Vagina (tissue), 2 donors: ENCODE data around the gene ZC3H14. TPM values are rescaled to one million over a fixed set of nuclear protein-coding genes. Genes with fewer than 3 reads are reported as not detected.
"Not testable (repeated sequence)": the region's sequence is repeated elsewhere in the genome, so short reads cannot be mapped to it uniquely, and the experiment has no call there.

Experiments used
- DNase-seq, 2 donors: peaks; one replicate each; pipeline ENCODE4 v3.0.0-alpha.2; 2017; ENCODE audit errors: extremely low spot score in 2 of 2
- H3K27ac ChIP-seq: fragments of 200-600 bp; sonication (generic); one replicate; pipeline ENCODE4 v1.5.1; 2019
- H3K27me3 ChIP-seq: fragments of 200-600 bp; sonication (generic); one replicate; pipeline ENCODE4 v1.5.1; 2019
- H3K36me3 ChIP-seq, 2 donors: fragments of 200-600 bp; sonication (generic); one replicate each; pipeline ENCODE4 v1.5.1; 2017 to 2019
- H3K4me1 ChIP-seq: fragments of 200-600 bp; sonication (generic); one replicate; pipeline ENCODE4 v1.5.1; 2019
- H3K4me3 ChIP-seq, 2 donors: fragments of 200-600 bp; sonication (generic); 1 replicate in 1 of 2; 2 replicates in 1 of 2; pipeline ENCODE4 v1.5.1; 2016 to 2019
- H3K9me3 ChIP-seq: fragments of 200-600 bp; sonication (generic); one replicate; pipeline ENCODE4 v1.5.1; 2019
- CTCF ChIP-seq, 3 experiments: fragments of 450-650 bp in 2 of 3; fragments of 200-600 bp in 1 of 3; sonication (generic) in 1 of 3; IDR thresholded peaks; one replicate each; pipeline ENCODE4 v1.5.1; 2017 to 2019; ENCODE audit warnings: antibody characterized with exemption in 3 of 3, mild to moderate bottlenecking in 2 of 3, moderate library complexity in 2 of 3
- POLR2A ChIP-seq, 2 donors: fragments of 450-650 bp; IDR thresholded peaks; one replicate each; pipeline ENCODE4 v1.6.1; 2017; ENCODE audit warnings: antibody characterized with exemption in 2 of 2, mild to moderate bottlenecking in 2 of 2, moderate library complexity in 2 of 2
- POLR2AphosphoS5 ChIP-seq, 2 donors: sonication (generic); formaldehyde crosslinking; IDR thresholded peaks; one replicate each; pipeline ENCODE4 v1.9.0; 2017; ENCODE audit warnings: antibody characterized with exemption in 2 of 2, mild to moderate bottlenecking in 2 of 2, low read depth in 1 of 2; ENCODE audit not compliant: insufficient read depth in 1 of 2
- intact Hi-C: fragments of 100-400 bp; cut with DNase I; formaldehyde crosslinking; loops from one replicate; pipeline ENCODE4 v1.15.1; 2023
- total RNA-seq: library from RNA; depleted of rRNA; stranded (reverse); fragments of >200 nt; gene quantifications from one replicate; pipeline ENCODE4 v1.2.3, GENCODE V29; 2016

Gene ZC3H14
- total RNA-seq, 1 donor from 2014 or later: 58.4 TPM

- Histone ChIP-seq H3K27ac (no peak overlapping the region), H3K9me3 (no peaks in the 10 kb centered on the region), H3K4me1 (no peaks in the 10 kb centered on the region), H3K27me3 (no peaks in the 10 kb centered on the region), H3K36me3 (no peaks in the 10 kb centered on the region), H3K4me3 (no peak overlapping the region)
- DNase-seq: no peak
- intact Hi-C loops: no loop called here
- TF ChIP-seq CTCF (IDR thresholded peaks at IDR 0.05): no peak
- no peak for TF ChIP-seq POLR2AphosphoS5 (IDR thresholded peaks at IDR 0.05; ENCODE audit: insufficient read depth in 1 of 2, low read depth in 1 of 2)
- TF ChIP-seq POLR2A (IDR thresholded peaks at IDR 0.05): no peak
Observed at GRCh38 chr14:88518592-88519512, 44.0 kb upstream of the ZC3H14 start.

- Histone ChIP-seq H3K27ac (no peak overlapping the region), H3K36me3 (no peaks in the 10 kb centered on the region)
- intact Hi-C loops: no loop called here
Observed at GRCh38 chr14:88519907-88520306, 42.9 kb upstream of the ZC3H14 start.

GRCh38 chr14:88521818-88522217 lies 41.0 kb upstream of the ZC3H14 start:
- no peaks in the 10 kb centered on the region for H3K36me3 ChIP-seq
- no peak overlapping the region for H3K4me3 ChIP-seq
- no peaks in the 10 kb centered on the region for H3K27me3 ChIP-seq
- H3K4me1 ChIP-seq: no peaks in the 10 kb centered on the region
- TF ChIP-seq POLR2AphosphoS5 (IDR thresholded peaks at IDR 0.05; ENCODE audit: insufficient read depth in 1 of 2, low read depth in 1 of 2) (no peak), POLR2A (IDR thresholded peaks at IDR 0.05) (no peak), CTCF (IDR thresholded peaks at IDR 0.05) (no peak)
- H3K9me3 ChIP-seq: no peaks in the 10 kb centered on the region
- no peak overlapping the region for H3K27ac ChIP-seq
- intact Hi-C loops: no loop called here
- DNase-seq: no peak

More at GRCh38 chr14:88519907-88520306, 42.9 kb upstream of the ZC3H14 start:
- Histone ChIP-seq H3K4me1 (no peaks in the 10 kb centered on the region), H3K4me3 (no peak overlapping the region), H3K9me3 (no peaks in the 10 kb centered on the region), H3K27me3 (no peaks in the 10 kb centered on the region)
- TF ChIP-seq CTCF (IDR thresholded peaks at IDR 0.05) (no peak), POLR2AphosphoS5 (IDR thresholded peaks at IDR 0.05; ENCODE audit: insufficient read depth in 1 of 2, low read depth in 1 of 2) (no peak), POLR2A (IDR thresholded peaks at IDR 0.05) (no peak)
- no peak for DNase-seq

- H3K4me1 ChIP-seq: no peaks in the 10 kb centered on the region
- no peaks in the 10 kb centered on the region for H3K36me3 ChIP-seq
- TF ChIP-seq CTCF (IDR thresholded peaks at IDR 0.05): no peak
- no peak for TF ChIP-seq POLR2A (IDR thresholded peaks at IDR 0.05)
- TF ChIP-seq POLR2AphosphoS5 (IDR thresholded peaks at IDR 0.05; ENCODE audit: insufficient read depth in 1 of 2, low read depth in 1 of 2): no peak
- H3K27me3 ChIP-seq: no peaks in the 10 kb centered on the region
- intact Hi-C loops: no loop called here
- no peak overlapping the region for H3K4me3 ChIP-seq
- DNase-seq: no peak
- no peaks in the 10 kb centered on the region for H3K9me3 ChIP-seq
- no peak overlapping the region for H3K27ac ChIP-seq
Observed at GRCh38 chr14:88522393-88522792, 40.4 kb upstream of the ZC3H14 start.

GRCh38 chr14:88529889-88530288 lies 32.9 kb upstream of the ZC3H14 start:
- H3K27ac ChIP-seq, intact Hi-C loops, H3K4me3 ChIP-seq, H3K27me3 ChIP-seq, DNase-seq, H3K9me3 ChIP-seq, H3K36me3 ChIP-seq, H3K4me1 ChIP-seq: not testable (repeated sequence)
